H1 (cell line): ENCODE measurements around the gene SOX12. TPM values are rescaled to one million over a fixed set of nuclear protein-coding genes. Genes with fewer than 3 reads are reported as not detected.

Experiments used
- CTCF ChIA-PET: fragments of 300-600 bp; sonication (Branson Sonifier 250); formaldehyde crosslinking; loops from one replicate; lab custom pipeline; 2021; ENCODE audit not compliant: partially characterized antibody; lab: Charles Lee
- POLR2A ChIA-PET: fragments of 300-600 bp; sonication (Branson Sonifier 250); formaldehyde crosslinking; loops from one replicate; lab custom pipeline; 2021; ENCODE audit warnings: inconsistent platforms; ENCODE audit not compliant: partially characterized antibody; lab: Charles Lee
- DNase-seq, 2 experiments: peaks; one replicate each; pipeline versions ENCODE4 v3.0.0 to v3.0.0-alpha.2; 2010 to 2022; ENCODE audit warnings: low spot score in 2 of 2, low read depth in 1 of 2, mixed read lengths in 1 of 2
- FAIRE-seq: peaks from 2 replicates; lab custom pipeline; 2011; peaks lifted over from hg19 to GRCh38; lab: Jason Lieb, UNC
- H2AFZ ChIP-seq: 2 replicates; pipeline ENCODE4 v1.8.1; 2012; ENCODE audit warnings: low read length, inconsistent platforms
- H2AK5ac ChIP-seq: 2 replicates; pipeline ENCODE4 v1.6.1; 2013; ENCODE audit warnings: low read depth, low read length
- H2BK120ac ChIP-seq: replicated peaks from 2 replicates; pipeline ENCODE3; 2013; ENCODE audit warnings: low read depth, low read length, inconsistent platforms
- H2BK12ac ChIP-seq: 2 replicates; pipeline ENCODE4 v1.6.1; 2013; ENCODE audit warnings: low read depth, low read length
- H2BK15ac ChIP-seq: 2 replicates; pipeline ENCODE4 v1.6.1; 2013; ENCODE audit warnings: low read length
- H2BK20ac ChIP-seq: 2 replicates; pipeline ENCODE4 v1.6.1; 2013; ENCODE audit warnings: low read length
- H2BK5ac ChIP-seq: 2 replicates; pipeline ENCODE4 v1.6.1; 2013; ENCODE audit warnings: low read depth, low read length
- H3K14ac ChIP-seq: 2 replicates; pipeline ENCODE4 v1.6.1; 2013; ENCODE audit warnings: inconsistent platforms; ENCODE audit not compliant: insufficient read length
- H3K18ac ChIP-seq: 2 replicates; pipeline ENCODE4 v1.6.1; 2013; ENCODE audit warnings: low read length; ENCODE audit errors: extremely low read depth
- H3K23ac ChIP-seq: 2 replicates; pipeline ENCODE4 v1.6.1; 2013; ENCODE audit warnings: inconsistent platforms; ENCODE audit not compliant: insufficient read length
- H3K23me2 ChIP-seq: 2 replicates; pipeline ENCODE4 v1.6.1; 2013; ENCODE audit warnings: low read depth, low read length
- H3K27ac ChIP-seq: 2 replicates; pipeline ENCODE4 v1.6.1; 2011; ENCODE audit warnings: low read depth, low read length, inconsistent platforms
- H3K27me3 ChIP-seq, 4 experiments: replicated peaks in 1 of 4; 1 replicate in 1 of 4; 2 replicates in 3 of 4; pipeline versions ENCODE4 v1.6.1 to v1.8.1; 2011 to 2013; ENCODE audit warnings: low read length in 3 of 4, mild to moderate bottlenecking in 3 of 4, inconsistent platforms in 2 of 4, mixed read lengths in 2 of 4, moderate library complexity in 1 of 4; ENCODE audit not compliant: control insufficient read depth in 3 of 4, insufficient read depth in 3 of 4; ENCODE audit errors: extremely low read depth in 1 of 4
- H3K36me3 ChIP-seq, 4 experiments: 2 replicates each; pipeline versions ENCODE4 v1.6.1 to v1.8.1; 2011 to 2013; ENCODE audit warnings: mild to moderate bottlenecking in 4 of 4, low read length in 3 of 4, moderate library complexity in 2 of 4, control low read depth in 1 of 4, inconsistent platforms in 1 of 4; ENCODE audit not compliant: insufficient read depth in 4 of 4, control insufficient read depth in 2 of 4
- H3K4ac ChIP-seq: replicated peaks from 2 replicates; pipeline ENCODE3; 2013; ENCODE audit warnings: low read length, low read depth, mixed read lengths, inconsistent platforms; ENCODE audit not compliant: insufficient read length
- H3K4me1 ChIP-seq, 4 experiments: replicated peaks in 1 of 4; 1 replicate in 1 of 4; 2 replicates in 3 of 4; pipeline versions ENCODE4 v1.6.1 to v1.8.1; 2011 to 2013; ENCODE audit warnings: low read length in 3 of 4, inconsistent platforms in 2 of 4, mixed read lengths in 1 of 4; ENCODE audit not compliant: insufficient read depth in 4 of 4, control insufficient read depth in 3 of 4
- H3K4me2 ChIP-seq, 2 experiments: 2 replicates each; pipeline versions ENCODE4 v1.6.1 to v1.8.1; 2011 to 2013; ENCODE audit warnings: low read depth in 2 of 2, low read length in 2 of 2, control low read depth in 1 of 2, inconsistent platforms in 1 of 2, mild to moderate bottlenecking in 1 of 2; ENCODE audit not compliant: insufficient read depth in 1 of 2
- H3K4me3 ChIP-seq, 4 experiments: fragments of 200-600, 300-600 bp in 1 of 4; sonication (generic), shearing (Covaris generic), sonication (Bioruptor Twin) in 1 of 4; 2 replicates each; pipeline versions ENCODE4 v1.5.1 to v1.8.1; 2011 to 2016; ENCODE audit warnings: low read length in 4 of 4, low read depth in 3 of 4, control low read depth in 2 of 4, inconsistent platforms in 2 of 4, mild to moderate bottlenecking in 2 of 4, mixed read lengths in 1 of 4, moderate library complexity in 1 of 4; ENCODE audit not compliant: insufficient read depth in 2 of 4; ENCODE audit errors: extremely low read depth in 1 of 4
- H3K56ac ChIP-seq: replicated peaks from 2 replicates; pipeline ENCODE3; 2013; ENCODE audit warnings: low read depth, mild to moderate bottlenecking, mixed read lengths, low read length, inconsistent platforms; ENCODE audit not compliant: insufficient read length
- H3K79me1 ChIP-seq: 2 replicates; pipeline ENCODE4 v1.6.1; 2013; ENCODE audit warnings: low read depth, low read length, control low read depth
- H3K79me2 ChIP-seq, 2 experiments: 2 replicates each; pipeline versions ENCODE4 v1.6.1 to v1.8.1; 2012 to 2013; ENCODE audit warnings: low read length in 2 of 2, mild to moderate bottlenecking in 2 of 2, inconsistent platforms in 1 of 2; ENCODE audit not compliant: insufficient read depth in 2 of 2, control insufficient read depth in 1 of 2
- H3K9ac ChIP-seq, 4 experiments: replicated peaks in 1 of 4; 1 replicate in 1 of 4; 2 replicates in 3 of 4; pipeline versions ENCODE4 v1.6.1 to v1.8.1; 2011 to 2013; ENCODE audit warnings: low read depth in 3 of 4, low read length in 3 of 4, control low read depth in 2 of 4, mild to moderate bottlenecking in 2 of 4, moderate library complexity in 2 of 4, inconsistent platforms in 1 of 4; ENCODE audit errors: extremely low read depth in 1 of 4
- H3K9me3 ChIP-seq, 2 experiments: 2 replicates each; pipeline versions ENCODE4 v1.6.1 to v1.8.1; 2012 to 2013; ENCODE audit warnings: mild to moderate bottlenecking in 2 of 2, moderate library complexity in 2 of 2, control low read depth in 1 of 2, inconsistent platforms in 1 of 2, low read depth in 1 of 2, low read length in 1 of 2, mixed read lengths in 1 of 2; ENCODE audit not compliant: insufficient read depth in 2 of 2
- H4K20me1 ChIP-seq, 2 experiments: replicated peaks in 1 of 2; 2 replicates each; pipeline versions ENCODE3 to v1.8.1; 2011 to 2013; ENCODE audit warnings: inconsistent platforms in 2 of 2, low read length in 2 of 2, mild to moderate bottlenecking in 1 of 2; ENCODE audit not compliant: insufficient read depth in 2 of 2, control insufficient read depth in 1 of 2
- H4K5ac ChIP-seq: 2 replicates; pipeline ENCODE4 v1.6.1; 2013; ENCODE audit warnings: low read length, low read depth, mixed read lengths, inconsistent platforms; ENCODE audit not compliant: insufficient read length
- H4K8ac ChIP-seq: 2 replicates; pipeline ENCODE4 v1.8.0; 2013; ENCODE audit warnings: mild to moderate bottlenecking, moderate library complexity, low read length, inconsistent platforms; ENCODE audit not compliant: insufficient read depth; ENCODE audit errors: extremely low read depth
- H4K91ac ChIP-seq: replicated peaks from 2 replicates; pipeline ENCODE3; 2013; ENCODE audit warnings: low read length, mixed read lengths, inconsistent platforms; ENCODE audit not compliant: insufficient read length
- WGBS, 2 experiments: shearing (Covaris generic) in 1 of 2; methylation state at CpG; one replicate each; pipeline versions ENCODE4 v1.1.6 to v1.1.7; 2013 to 2015; ENCODE audit warnings: low lambda C conversion rate in 2 of 2, mixed read lengths in 2 of 2, inconsistent platforms in 1 of 2, low coverage in 1 of 2, missing lambda C conversion rate in 1 of 2; ENCODE audit not compliant: insufficient replicate concordance in 2 of 2, insufficient coverage in 1 of 2, insufficient read length in 1 of 2; ENCODE audit errors: extremely low coverage in 1 of 2, missing lambda C conversion rate in 1 of 2; 5-methylcytosine and 5-hydroxymethylcytosine counted together
- polyA plus RNA-seq, 7 experiments: library from polyadenylated mRNA; depleted of rRNA in 3 of 7; stranded (reverse) in 5 of 7; unstranded in 2 of 7; fragments of >200 nt in 5 of 7; fragments of 200-250 nt in 2 of 7; gene quantifications; 1 replicate in 5 of 7; 2 replicates in 1 of 7; 4 replicates in 1 of 7; pipeline versions ENCODE4 v1.2.1 to v1.2.3, GENCODE V29; 2011 to 2013; ENCODE audit warnings: missing spikeins in 2 of 7, mixed read lengths in 2 of 7
- total RNA-seq: library from RNA; stranded (reverse); fragmentation: NEBNext Ultra II Directional; extraction: Animal tissue kit (Norgen Biotek cat#: 25700); gene quantifications from 2 replicates; pipeline ENCODE4 v1.2.1, GENCODE V29; 2021

The SOX12 gene
- total and polyA plus RNA-seq, 2 of the 8 experiments (the other 6 are each of a cell fraction or from before 2014, with no cell fraction given) = 6.4 to 63.0 TPM

DNA sequence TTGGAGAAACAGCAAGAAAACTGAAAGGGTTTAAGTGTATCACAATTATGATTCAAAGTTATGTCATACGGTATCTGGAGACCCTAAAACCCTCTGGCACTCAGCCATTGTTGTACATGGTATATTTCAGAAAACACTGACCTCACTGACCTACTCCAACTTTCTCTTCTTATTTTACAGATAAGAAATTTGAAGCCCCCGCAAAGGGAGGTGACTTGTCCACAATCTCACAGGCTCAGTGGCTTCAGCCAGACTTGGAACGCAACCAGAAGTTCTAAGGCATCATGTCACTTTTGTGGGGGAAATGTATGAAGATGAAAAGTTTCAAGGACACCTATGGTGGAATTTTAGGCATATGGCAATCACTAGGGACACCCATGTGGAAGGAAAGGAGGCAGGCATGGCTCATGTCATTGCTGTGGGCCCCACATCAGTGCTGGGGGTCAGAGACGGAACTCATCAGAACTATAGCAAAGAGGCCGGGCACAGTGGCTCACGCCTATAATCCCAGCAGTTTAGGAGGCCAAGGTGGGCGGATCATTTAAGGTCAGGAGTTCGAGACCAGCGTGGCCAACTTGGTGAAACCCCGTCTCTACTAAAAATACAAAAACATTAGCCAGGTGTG, 50.0 kb downstream of the SOX12 start:
- H3K79me1 ChIP-seq = no peaks in the 10 kb centered on the region
- H2BK15ac ChIP-seq = no peak overlapping the region
- H3K9me3 ChIP-seq = no peaks in the 10 kb centered on the region
- no peak overlapping the region for H2AFZ ChIP-seq
- H3K9ac ChIP-seq = no peak overlapping the region
- H3K27ac ChIP-seq = no peak overlapping the region
- peaks cover 0 to 5% (median 0%) of the 10 kb centered on the region in 4 experiments; a peak in 3 of 7 replicates for H3K4me1 ChIP-seq
- H2BK20ac ChIP-seq = no peak overlapping the region
- no peak overlapping the region for H2AK5ac ChIP-seq
- no peak overlapping the region for H2BK120ac ChIP-seq
- 90% methylated on average over 10 of the region's 10 CpGs; no CpG with 5 or more reads in 1 of the 2 experiments for WGBS, 2 experiments
- no peak overlapping the region for H3K4ac ChIP-seq
- H3K4me2 ChIP-seq = no peak overlapping the region
- no peak overlapping the region for H4K8ac ChIP-seq
- H3K23ac ChIP-seq = no peak overlapping the region
- no peak overlapping the region for H4K5ac ChIP-seq
- H3K23me2 ChIP-seq = no peaks in the 10 kb centered on the region
- no peak overlapping the region for H3K56ac ChIP-seq
- DNase-seq (no peak), FAIRE-seq (no peak)
- CTCF ChIA-PET = interaction anchor here (1.1 to 4.9 kb wide), 2 partner anchors 21 kb away, joined by 3 to 41 read pairs; no protein-coding TSS in a partner anchor
- H2BK5ac ChIP-seq = no peak overlapping the region
- no peak overlapping the region for H3K4me3 ChIP-seq
- H3K36me3 ChIP-seq = no peaks in the 10 kb centered on the region
- H4K91ac ChIP-seq = no peak overlapping the region
- H3K79me2 ChIP-seq = no peaks in the 10 kb centered on the region
- no peak overlapping the region for H3K18ac ChIP-seq
- H3K14ac ChIP-seq = no peak overlapping the region
- no peaks in the 10 kb centered on the region for H4K20me1 ChIP-seq
- no peak overlapping the region; the same call in 1 of the 2 replicates for H2BK12ac ChIP-seq
- no peaks in the 10 kb centered on the region for H3K27me3 ChIP-seq
- POLR2A ChIA-PET = interaction anchor here (0.6 to 7.4 kb wide), 2 partner anchors 12 to 13 kb away, joined by 3 to 49 read pairs; no protein-coding TSS in a partner anchor
